Progenitor cell of endocrine pancreas (in vitro differentiated cells): Measurements from ENCODE around the gene MYLK. TPM values are rescaled to one million over a fixed set of nuclear protein-coding genes. Genes with fewer than 3 reads are reported as not detected.

Experiments
- DNase-seq: peaks from one replicate; pipeline ENCODE4 v3.0.0; 2021; ENCODE audit warnings: low spot score; ENCODE audit not compliant: unreplicated experiment
- H3K27ac Mint-ChIP-seq: 2 replicates; pipeline ENCODE4 v1.8.0; 2021; ENCODE audit warnings: mild to moderate bottlenecking, moderate library complexity, mixed read lengths
- H3K27me3 Mint-ChIP-seq: 2 replicates; pipeline ENCODE4 v1.8.0; 2021; ENCODE audit warnings: mixed read lengths
- H3K36me3 Mint-ChIP-seq: 2 replicates; pipeline ENCODE4 v1.8.0; 2022; ENCODE audit warnings: mixed read lengths; ENCODE audit not compliant: insufficient read depth
- H3K4me1 Mint-ChIP-seq: 2 replicates; pipeline ENCODE4 v1.8.0; 2021; ENCODE audit warnings: low read depth, mixed read lengths
- H3K4me3 Mint-ChIP-seq: 2 replicates; pipeline ENCODE4 v1.8.0; 2021; ENCODE audit warnings: low read depth, mild to moderate bottlenecking, moderate library complexity, mixed read lengths
- H3K9me3 Mint-ChIP-seq: 2 replicates; pipeline ENCODE4 v1.8.0; 2021; ENCODE audit warnings: low read depth, mixed read lengths
- total RNA-seq: library from RNA; stranded (reverse); gene quantifications from 2 replicates; pipeline ENCODE4 v1.2.1, GENCODE V29; 2021
- TF ChIP-seq, protein P1 (sequence below): fragments of 200-600 bp; sonication (generic); IDR thresholded peaks from one replicate; pipeline ENCODE4 v1.5.0; 2021; ENCODE audit warnings: antibody characterized with exemption, mild to moderate bottlenecking; ENCODE audit not compliant: unreplicated experiment

The MYLK gene
- total RNA-seq, 1 donor from 2014 or later = 1.1 TPM

DNA sequence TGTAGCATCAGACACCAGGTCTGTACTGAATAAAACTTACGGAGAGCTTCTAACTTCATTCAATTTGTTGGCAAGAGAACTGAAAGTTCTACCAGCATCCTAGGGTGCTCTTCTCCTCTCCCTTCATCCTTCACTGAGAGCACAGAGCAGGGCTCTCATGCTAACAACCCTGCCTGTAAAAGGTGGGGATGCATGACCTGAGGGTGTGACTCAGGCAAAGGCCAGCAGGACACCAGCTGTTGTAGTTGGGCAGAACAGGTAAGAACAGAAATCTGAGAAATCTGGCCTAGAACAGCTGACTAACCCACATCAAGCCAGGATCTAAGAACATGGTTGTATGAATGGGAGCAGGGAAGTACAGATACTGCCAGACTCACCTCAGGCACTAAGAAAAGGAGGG lies 64.2 kb downstream of the MYLK start:
- Mint-ChIP-seq H3K27me3 (peaks cover 5% of the 10 kb centered on the region), H3K36me3 (no peaks in the 10 kb centered on the region), H3K9me3 (peaks cover 10% of the 10 kb centered on the region), H3K4me3 (no peak overlapping the region), H3K27ac (no peak overlapping the region), H3K4me1 (peaks cover 4% of the 10 kb centered on the region)
- TF ChIP-seq, protein P1, sequence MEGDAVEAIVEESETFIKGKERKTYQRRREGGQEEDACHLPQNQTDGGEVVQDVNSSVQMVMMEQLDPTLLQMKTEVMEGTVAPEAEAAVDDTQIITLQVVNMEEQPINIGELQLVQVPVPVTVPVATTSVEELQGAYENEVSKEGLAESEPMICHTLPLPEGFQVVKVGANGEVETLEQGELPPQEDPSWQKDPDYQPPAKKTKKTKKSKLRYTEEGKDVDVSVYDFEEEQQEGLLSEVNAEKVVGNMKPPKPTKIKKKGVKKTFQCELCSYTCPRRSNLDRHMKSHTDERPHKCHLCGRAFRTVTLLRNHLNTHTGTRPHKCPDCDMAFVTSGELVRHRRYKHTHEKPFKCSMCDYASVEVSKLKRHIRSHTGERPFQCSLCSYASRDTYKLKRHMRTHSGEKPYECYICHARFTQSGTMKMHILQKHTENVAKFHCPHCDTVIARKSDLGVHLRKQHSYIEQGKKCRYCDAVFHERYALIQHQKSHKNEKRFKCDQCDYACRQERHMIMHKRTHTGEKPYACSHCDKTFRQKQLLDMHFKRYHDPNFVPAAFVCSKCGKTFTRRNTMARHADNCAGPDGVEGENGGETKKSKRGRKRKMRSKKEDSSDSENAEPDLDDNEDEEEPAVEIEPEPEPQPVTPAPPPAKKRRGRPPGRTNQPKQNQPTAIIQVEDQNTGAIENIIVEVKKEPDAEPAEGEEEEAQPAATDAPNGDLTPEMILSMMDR = no peak
- no peak for DNase-seq

DNA sequence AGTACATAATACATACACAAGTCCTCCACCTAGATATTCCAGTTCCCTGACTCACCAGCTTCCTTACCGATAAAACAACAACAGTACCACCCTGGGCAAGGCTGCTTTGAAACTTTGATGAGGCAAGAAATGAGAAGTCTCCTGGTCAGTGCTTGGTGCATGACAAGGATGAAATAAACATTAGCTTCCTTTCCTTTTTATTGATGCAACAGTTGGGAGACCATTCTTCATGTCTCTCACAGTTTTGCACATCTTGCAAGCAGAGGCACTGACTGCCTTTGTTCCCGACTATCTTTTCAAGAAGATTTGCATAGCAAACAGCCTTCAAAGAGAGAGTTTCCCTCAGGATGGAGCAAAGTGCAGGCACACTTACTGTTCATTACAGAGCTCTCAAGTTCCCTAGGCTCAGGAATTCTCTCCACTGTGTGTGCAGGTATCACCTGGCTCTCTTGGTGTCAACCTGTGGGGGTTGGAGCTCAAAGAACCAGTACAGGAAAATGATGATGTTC lies 65.2 kb downstream of the MYLK start:
- no peak overlapping the region for H3K4me3 Mint-ChIP-seq
- no peaks in the 10 kb centered on the region for H3K36me3 Mint-ChIP-seq
- peaks cover 5% of the 10 kb centered on the region for H3K27me3 Mint-ChIP-seq
- no peak for DNase-seq
- peaks cover 4% of the 10 kb centered on the region for H3K4me1 Mint-ChIP-seq
- TF ChIP-seq, protein P1 = no peak
- peaks cover 7% of the 10 kb centered on the region for H3K9me3 Mint-ChIP-seq
- H3K27ac Mint-ChIP-seq = no peak overlapping the region

DNA sequence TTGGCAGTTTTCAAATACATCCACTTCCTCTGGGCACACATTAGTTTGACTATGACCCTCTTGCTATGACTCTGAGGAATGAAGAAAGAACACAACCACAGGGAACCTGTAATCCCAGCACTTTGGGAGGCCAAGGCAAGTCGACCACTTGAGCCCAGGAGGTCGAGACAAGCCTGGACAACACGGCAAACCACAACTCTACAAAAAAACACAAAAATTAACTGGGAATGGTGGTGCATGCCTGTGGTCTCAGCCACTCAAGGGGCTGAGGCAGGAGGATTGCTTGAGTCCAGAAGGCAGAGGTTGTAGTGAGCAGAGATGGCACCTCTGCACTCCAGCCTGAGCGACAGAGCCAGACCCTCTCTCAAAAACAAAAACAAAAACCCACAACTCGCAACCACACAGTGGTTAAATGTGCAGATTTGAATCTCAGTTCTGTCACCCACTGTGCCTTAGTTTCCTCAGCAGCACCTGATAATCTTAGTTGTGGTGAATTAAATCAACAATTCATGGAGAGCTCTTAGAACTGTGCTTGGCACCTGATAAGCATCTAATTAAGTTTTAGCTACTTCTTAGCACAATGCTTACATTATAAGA lies 65.7 kb downstream of the MYLK start:
- no peak overlapping the region for H3K27ac Mint-ChIP-seq
- H3K36me3 Mint-ChIP-seq = no peaks in the 10 kb centered on the region
- TF ChIP-seq, protein P1 = no peak
- no peak for DNase-seq
- H3K4me1 Mint-ChIP-seq = peaks cover 4% of the 10 kb centered on the region
- peaks cover 5% of the 10 kb centered on the region for H3K9me3 Mint-ChIP-seq
- H3K4me3 Mint-ChIP-seq = no peak overlapping the region
- H3K27me3 Mint-ChIP-seq = peaks cover 5% of the 10 kb centered on the region

DNA sequence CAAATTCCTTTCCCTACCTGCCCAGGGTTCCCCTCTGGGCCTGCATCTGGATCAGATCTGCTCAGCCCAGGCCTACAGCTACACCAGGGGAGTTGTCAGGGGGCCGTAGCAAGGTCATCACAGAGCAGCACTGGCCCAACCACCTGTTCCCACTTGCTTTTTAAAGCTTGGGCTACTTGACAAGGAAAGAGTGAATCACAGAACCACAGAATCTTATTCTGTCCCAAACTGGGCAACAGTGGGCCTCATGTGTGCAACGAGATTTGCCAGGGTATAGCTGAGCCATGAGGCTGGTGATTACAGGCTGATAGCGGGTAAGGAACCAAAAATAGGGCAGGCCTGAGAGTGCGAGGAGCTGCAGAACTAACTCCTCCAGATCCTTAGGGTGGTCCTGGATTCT lies 66.7 kb downstream of the MYLK start:
- peaks cover 5% of the 10 kb centered on the region for H3K27me3 Mint-ChIP-seq
- H3K27ac Mint-ChIP-seq = no peak overlapping the region
- H3K4me1 Mint-ChIP-seq = peaks cover 4% of the 10 kb centered on the region
- DNase-seq = no peak
- H3K4me3 Mint-ChIP-seq = no peak overlapping the region
- TF ChIP-seq, protein P1 = no peak
- H3K36me3 Mint-ChIP-seq = no peaks in the 10 kb centered on the region
- no peaks in the 10 kb centered on the region for H3K9me3 Mint-ChIP-seq

DNA sequence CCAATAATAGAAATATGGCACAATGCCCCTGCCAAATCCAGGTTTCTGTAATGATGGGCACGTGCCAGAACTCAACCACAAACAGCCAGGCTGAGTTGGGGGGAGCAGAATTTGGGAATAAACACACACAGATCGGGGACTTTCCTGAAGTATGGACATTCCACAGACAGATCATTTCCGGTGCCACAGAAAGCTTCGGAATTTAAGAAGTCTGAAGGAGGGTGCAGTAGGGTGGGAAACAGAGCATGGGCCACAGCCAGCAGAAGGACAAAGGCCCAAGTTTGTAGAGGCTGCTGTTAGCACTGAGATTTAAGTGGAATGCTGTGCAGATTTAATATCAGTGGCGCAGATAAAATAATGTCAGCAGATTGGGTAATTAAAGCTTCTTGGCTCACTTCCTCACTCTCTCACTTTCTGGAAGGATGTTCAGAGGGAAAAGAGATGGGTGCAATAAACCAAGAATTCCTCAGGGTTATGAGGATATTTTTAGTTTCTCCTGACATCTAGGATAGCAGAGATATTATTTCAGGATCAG lies 67.4 kb downstream of the MYLK start:
- DNase-seq = no peak
- Mint-ChIP-seq H3K27me3 (peaks cover 5% of the 10 kb centered on the region), H3K9me3 (no peaks in the 10 kb centered on the region), H3K4me3 (no peak overlapping the region), H3K36me3 (no peaks in the 10 kb centered on the region), H3K4me1 (peaks cover 4% of the 10 kb centered on the region), H3K27ac (no peak overlapping the region)
- TF ChIP-seq, protein P1 = no peak
